Fibroblast of the conjunctiva (primary cell): Measurements from ENCODE around the gene COX4I1.
A peak's percentile ranks its signal among the peaks of the same experiment; 100 is the strongest.

Experiments used
- DNase-seq: peaks from one replicate; pipeline ENCODE4 v3.0.0-alpha.2; 2010; ENCODE audit warnings: low read depth

The COX4I1 gene

GRCh38 chr16:85799497-85800320, at the start of gene COX4I1, which contains the start of gene EMC8:
Gene COX4I1, plus strand, starts transcription at chr16:85799695. Its CDS starts 1,511 bp downstream, at chr16:85801206.
Gene EMC8, minus strand, starts transcription at chr16:85799544. Its CDS starts 249 bp downstream, at chr16:85799295.
- peak; percentile 83 for DNase-seq

GRCh38 chr16:85749771-85750145, 49.7 kb upstream of the COX4I1 start:
- no peak for DNase-seq

GRCh38 chr16:85750146-85750826, 49.2 kb upstream of the COX4I1 start:
- DNase-seq, result no peak

GRCh38 chr16:85750827-85751697, 48.4 kb upstream of the COX4I1 start, which contains the start of gene C16orf74:
Gene C16orf74, minus strand, starts transcription at chr16:85751096. Its CDS starts 15,879 bp downstream, at chr16:85735217.
- DNase-seq, result no peak

- no peak for DNase-seq
These were observed 47.6 kb upstream of the COX4I1 start for GRCh38 chr16:85751698-85752501.

- DNase-seq, result no peak
These were observed 46.7 kb upstream of the COX4I1 start for GRCh38 chr16:85752511-85753420.

GRCh38 chr16:85753559-85753958, 45.9 kb upstream of the COX4I1 start:
- no peak for DNase-seq

GRCh38 chr16:85753976-85754375, 45.5 kb upstream of the COX4I1 start:
- no peak for DNase-seq

GRCh38 chr16:85754413-85754812, 45.1 kb upstream of the COX4I1 start:
- no peak for DNase-seq

- DNase-seq, result no peak
These were observed 43.3 kb upstream of the COX4I1 start for GRCh38 chr16:85755929-85756768.

- no peak for DNase-seq
These were observed 42.1 kb upstream of the COX4I1 start for GRCh38 chr16:85757341-85757822.

GRCh38 chr16:85759136-85759535, 40.4 kb upstream of the COX4I1 start:
- DNase-seq, result no peak

- DNase-seq, result no peak
These were observed 39.7 kb upstream of the COX4I1 start for GRCh38 chr16:85759631-85760419.

GRCh38 chr16:85761861-85762260, 37.6 kb upstream of the COX4I1 start:
- DNase-seq, result no peak

- no peak for DNase-seq
These were observed 36.5 kb upstream of the COX4I1 start for GRCh38 chr16:85762970-85763369.

- no peak for DNase-seq
These were observed 35.9 kb upstream of the COX4I1 start for GRCh38 chr16:85763616-85764015.

GRCh38 chr16:85765211-85765610, 34.3 kb upstream of the COX4I1 start:
- DNase-seq, result no peak

- DNase-seq, result no peak
These were observed 33.7 kb upstream of the COX4I1 start for GRCh38 chr16:85765767-85766166.
